GM04504 (cell line): Measurements from ENCODE around the gene MICALL2.

Source experiments
- DNase-seq: peaks from one replicate; pipeline ENCODE4 v3.0.0-alpha.2; 2012; ENCODE audit warnings: low read depth

The MICALL2 gene

DNA sequence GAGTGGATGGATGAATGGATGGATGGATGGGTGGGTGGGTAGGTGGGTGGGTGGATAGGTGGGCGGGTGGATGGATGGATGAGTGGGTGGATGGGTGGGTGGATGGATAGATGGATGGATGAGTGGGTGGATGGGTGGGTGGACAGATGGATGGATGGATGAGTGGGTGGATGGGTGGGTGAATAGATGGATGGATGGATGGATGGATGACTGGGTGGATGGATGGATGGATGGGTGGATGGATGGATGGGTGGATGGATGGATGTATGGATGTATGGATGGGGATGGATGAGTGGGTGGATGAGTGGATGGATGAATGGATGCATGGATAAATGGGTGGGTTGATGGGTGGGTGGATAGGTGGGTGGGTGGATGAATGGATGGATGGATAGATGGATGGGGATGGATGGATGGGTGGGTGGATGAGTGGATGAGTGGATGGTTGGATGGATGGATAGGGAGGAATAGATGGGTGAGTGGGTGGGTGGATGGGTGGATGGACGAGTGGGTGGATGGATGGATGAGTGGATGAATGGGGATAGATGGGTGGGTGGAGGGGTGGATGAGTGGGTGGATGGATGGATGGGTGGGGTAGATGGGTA is 43.8 kb downstream of the MICALL2 start:
- no peak for DNase-seq

DNA sequence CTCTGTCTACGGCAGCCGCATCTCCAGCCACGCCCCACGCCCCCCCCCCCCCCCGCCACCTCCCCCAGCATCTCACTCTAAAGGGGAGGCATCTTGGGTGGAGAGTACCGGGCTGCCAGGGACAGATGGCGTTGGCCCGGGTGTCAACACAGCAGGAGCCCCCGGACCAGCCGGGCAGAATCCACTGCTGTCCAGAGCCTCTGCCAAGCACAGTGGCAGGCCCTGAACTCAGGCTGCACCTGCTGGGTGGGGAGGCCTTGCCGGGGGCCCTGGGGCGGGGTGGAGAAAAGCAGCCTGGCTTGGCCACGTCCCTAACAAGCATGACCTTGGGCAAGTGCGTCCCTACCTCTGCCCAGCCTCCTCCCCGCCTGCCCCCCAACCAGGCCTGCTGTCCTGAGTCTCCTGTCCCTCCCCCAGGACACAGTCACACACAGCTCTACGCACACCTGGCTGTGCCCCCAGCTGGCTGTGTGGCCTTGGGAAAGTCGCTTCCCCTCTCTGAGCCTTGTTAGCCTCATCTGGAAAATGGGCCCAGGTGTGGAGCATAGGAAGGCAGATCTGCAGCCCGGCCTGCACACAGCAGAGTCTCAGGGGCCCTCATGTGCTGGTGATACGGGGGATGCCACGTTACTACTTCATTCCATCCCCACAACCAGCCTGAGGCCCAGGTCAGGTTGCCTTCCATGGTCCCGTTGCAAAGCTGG is 45.2 kb downstream of the MICALL2 start:
- DNase-seq, result no peak

- peak; percentile 44 for DNase-seq
Observed at GRCh38 chr7:1412322-1413261, 46.7 kb downstream of the MICALL2 start.

DNA sequence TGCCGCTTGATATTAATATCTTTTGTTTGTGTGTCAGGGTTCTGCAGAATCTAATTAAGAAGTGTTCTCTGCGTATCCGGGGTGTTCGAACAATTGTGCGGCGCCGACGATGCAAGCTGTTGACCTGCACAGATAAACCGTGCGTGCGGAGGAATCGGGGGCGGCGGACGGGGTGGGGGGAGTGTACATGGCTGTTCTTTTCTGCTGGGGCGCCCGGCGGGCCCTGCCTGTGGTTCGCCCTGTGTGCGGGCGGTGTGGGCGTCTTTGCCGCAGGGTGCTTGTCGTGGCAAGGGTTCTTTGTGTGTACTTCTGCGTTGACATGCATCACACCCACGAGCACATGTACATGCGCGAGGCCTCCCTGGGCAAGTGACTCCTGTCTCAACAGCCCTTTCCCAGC is 47.9 kb downstream of the MICALL2 start:
- DNase-seq, result no peak

DNA sequence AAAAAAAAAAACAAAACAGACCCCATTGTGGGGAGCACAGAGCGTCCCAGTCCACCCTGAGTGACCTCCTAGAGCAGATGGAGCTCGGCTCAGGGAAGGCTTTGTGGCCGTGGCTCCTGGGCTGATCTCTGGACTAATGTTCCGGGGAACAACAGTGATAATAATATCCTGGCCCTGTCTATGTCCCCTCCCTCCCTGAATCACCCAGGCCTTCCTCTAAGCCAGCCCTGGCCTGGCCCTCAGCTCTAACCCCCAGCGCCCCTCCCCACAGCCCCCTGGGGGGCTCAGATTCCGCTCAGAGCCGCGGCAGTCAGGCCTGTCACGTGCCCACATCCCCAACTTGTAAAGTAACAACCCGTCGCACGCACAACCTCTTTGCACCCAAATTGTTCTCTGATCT is 48.3 kb downstream of the MICALL2 start:
- no peak for DNase-seq

- DNase-seq, result no peak
Observed at GRCh38 chr7:1409555-1409954, 49.7 kb downstream of the MICALL2 start.

GRCh38 chr7:1408466-1408865 is 50.8 kb downstream of the MICALL2 start:
- no peak for DNase-seq

- no peak for DNase-seq
Observed at GRCh38 chr7:1407892-1408291, 51.4 kb downstream of the MICALL2 start.

DNA sequence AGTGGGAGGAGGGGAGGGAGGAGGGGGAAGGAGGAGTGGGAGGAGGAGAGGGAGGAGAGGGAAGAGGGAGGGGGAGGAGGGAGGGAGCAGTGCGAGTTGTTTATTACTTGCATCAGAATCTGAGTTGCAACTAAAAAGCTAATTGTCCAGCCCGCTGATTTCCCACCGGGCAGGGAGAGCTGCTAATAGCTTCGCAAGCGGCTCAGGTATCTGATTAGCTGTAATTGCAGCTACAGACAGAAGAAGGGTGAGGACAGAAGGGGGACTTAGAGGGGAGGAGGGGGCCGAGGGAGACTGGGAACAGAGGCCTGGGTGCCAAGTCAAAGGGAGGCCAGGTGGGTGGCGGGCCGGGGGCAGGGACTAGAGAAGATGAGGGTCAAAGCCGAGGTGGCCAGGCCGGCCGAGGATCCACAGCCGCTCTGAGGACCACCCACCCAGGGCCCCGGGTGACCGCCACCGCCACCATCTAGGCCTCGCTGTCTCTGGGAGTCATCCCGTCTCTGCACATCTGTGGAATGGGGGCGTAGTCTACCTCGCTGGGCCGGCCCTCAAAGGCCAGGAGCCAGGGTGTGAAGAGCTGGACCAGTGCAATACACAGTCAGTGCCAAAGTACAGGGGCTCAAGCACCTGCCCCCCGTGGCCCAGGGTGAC is 54.2 kb downstream of the MICALL2 start:
- no peak for DNase-seq

DNA sequence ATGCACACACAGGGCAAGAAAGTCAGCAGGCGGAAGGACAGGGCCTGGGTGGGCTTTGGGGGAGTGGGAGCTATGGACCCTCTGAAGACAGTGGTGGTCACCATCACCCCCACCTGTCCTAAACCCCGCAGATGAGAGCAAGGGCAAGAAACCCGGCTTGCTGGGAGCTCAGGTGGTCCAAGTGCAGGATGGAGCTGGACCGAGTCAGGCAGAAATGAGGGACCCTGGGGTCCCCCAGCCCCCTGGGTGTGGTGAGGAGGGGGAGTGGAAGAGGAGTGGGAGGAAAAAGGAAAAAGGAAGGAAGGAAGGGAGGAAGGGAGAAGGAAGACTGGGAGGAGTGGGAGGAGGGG is 54.8 kb downstream of the MICALL2 start:
- no peak for DNase-seq

DNA sequence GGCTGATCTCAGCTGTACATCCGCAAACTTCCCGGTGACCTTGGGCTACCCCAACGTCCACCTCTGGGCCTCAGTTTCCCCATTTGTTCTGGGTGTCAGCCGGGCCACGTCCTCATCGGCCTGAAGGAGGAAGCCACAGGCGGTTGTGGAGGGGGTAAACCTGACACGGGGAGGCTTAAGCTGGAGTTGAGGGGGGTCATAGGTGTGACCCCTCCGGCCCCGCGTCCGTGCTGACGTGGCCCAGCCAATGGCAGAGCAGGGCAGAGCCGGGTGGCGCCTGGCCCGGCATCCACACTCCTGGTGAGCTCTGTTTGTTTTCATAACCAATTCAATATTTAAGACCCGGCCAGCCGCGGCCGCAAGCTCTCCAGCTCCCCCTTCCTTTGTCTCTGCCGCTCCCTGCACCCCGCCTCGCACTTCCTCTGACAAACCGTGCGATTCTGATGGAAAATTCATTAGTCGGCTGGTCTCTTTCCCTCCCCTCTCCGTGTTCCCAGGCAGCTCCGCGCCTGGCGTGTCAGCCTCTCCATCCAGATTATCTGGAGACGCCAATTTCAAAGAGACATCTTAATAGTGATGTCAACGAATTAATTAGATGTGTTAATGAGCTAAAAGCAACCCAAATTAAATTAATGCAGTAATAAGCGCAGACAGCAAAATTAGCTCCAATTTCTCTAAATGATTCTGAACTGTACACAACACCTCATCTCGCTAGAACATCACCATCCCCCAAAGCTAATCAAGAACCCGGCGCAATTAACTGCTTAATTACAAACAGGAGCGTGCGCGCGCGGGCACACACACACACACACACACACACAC is 55.4 kb downstream of the MICALL2 start:
- no peak for DNase-seq

DNA sequence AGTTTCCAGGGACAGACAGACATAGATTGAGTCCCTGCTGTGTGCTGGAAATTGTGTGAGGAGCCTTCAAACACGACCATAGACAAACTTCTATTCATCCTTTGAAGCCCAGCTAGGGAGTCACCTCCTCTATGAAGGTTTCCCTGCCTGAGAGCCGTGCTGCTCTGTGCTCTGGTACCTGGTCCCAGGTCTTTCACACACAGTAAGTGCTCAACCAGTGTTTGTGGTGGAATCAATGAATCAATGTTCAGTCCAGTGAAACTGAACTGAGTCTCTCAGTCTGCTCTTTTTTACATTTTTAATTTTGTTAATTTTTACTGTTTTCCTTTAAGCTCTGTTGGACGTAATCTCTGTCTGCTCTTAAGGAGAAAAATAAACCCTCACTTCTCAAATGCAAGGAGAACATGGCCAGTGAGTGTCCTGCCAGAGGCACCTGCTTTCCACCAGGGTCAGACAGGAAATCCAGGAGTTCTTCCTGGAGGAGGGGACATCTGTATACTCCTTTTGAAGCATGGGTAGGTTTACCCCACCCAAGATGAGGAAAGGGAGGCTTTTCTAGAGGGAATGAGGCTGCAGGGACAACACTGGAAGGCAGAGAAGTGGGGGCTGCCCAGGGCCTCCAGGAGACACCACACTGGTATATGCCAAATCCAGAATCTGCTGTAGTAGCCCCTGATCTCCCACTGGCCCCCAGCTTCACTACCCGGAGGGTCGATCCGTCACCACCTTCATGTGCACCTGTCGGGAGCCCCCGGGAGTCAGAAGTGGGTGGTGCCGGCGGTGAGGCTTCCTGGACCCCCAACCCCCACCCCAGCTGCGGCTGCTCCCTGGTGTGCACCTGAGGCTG is 56.3 kb downstream of the MICALL2 start:
- DNase-seq, result no peak

DNA sequence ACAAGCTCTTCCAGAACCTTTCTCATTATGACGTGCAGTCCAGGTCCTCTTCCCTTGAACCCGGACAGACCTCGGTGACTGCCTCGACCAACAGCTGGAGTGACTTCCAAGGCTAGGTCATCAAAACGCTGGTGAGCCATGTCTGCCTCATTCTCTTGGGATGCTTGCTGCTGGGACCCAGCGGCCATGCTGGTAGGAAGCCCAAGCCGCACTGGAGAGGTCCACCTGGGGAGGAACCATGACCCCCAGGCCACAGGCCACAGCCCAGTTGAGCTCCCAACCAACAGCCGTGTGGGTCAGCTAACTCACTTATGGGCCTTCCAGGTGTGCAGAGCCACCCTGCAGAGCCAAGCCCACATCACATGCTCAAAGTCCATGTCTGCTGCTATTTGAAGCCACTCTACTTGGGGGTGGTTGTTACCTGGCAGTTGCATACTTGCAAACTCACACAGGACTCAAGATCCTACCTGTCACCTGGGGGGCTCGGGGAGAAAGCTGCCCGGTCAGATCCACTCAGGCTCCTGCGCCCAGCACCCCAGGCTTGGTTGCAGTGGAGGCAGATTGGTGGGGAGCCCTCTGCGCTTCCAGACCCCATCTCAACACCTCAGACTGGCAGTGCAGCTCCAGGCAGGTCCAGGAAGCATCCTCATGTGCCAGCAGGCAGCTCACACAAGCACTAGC is 57.0 kb downstream of the MICALL2 start:
- DNase-seq, result no peak

DNA sequence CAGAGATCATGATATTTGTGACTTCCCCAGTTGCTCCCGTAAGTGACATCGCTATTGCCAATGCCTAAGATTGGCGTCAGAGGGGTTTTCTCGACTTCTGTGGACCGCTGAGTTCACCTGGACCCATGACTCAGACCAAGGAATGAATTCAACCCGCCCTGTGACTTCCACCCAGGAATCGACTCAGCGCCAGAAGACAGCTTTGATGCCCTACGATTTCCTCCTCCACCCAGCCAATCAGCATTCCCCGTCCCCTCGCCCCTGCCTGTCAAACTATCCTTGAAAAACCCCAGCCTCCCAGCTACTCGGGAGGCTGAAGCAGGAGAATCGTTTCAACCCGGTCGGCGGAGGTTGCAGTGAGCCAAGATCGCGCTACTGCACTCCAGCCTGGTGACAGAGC is 58.3 kb downstream of the MICALL2 start:
- DNase-seq, result no peak

- DNase-seq, result no peak
Observed at GRCh38 chr7:1400371-1400770, 58.9 kb downstream of the MICALL2 start.

- peak; percentile 23 for DNase-seq
Observed at GRCh38 chr7:1397491-1398327, 61.6 kb downstream of the MICALL2 start.

DNA sequence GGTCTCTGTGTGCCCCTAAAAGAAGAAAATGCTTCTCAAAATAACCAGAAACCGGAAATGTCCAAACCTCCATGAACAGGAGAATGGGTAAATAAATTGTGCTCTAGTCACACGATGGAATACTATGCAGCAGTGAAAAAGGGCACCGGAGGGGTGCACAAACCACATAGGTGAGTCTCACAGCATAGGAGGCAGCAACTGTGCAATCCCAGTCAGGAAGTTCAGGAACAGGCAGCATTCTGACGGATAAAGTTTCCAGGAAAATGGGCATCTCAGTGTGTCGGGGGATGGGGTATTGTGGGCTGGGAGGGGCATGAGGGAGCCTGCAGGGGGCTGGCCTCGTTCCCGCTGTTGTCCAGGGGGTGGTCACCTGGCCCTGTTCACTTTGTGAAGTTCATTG is 63.1 kb downstream of the MICALL2 start:
- DNase-seq, result no peak

- no peak for DNase-seq
Observed at GRCh38 chr7:1395211-1396070, 63.8 kb downstream of the MICALL2 start.
